GM13977 (cell line): ENCODE measurements around the gene A3GALT2.

Experiments
- DNase-seq: peaks from one replicate; pipeline ENCODE4 v3.0.0; 2012; ENCODE audit warnings: low spot score
- CTCF ChIP-seq: IDR thresholded peaks from 2 replicates; pipeline ENCODE4 v1.5.1; 2012; ENCODE audit warnings: mild to moderate bottlenecking, control low read depth; ENCODE audit not compliant: insufficient read depth; ENCODE audit errors: extremely low read depth, missing control alignments
- in situ Hi-C: fragments of 300-500 bp; cut with MboI; formaldehyde crosslinking; loops from one replicate; pipeline ENCODE4 v1.12.0; 2022; ENCODE audit warnings: low sequenced_read_pairs, low pct_unique_long_range_greater_than_20kb, mixed read lengths, inconsistent platforms; ENCODE audit not compliant: unreplicated experiment

A3GALT2 gene

GRCh38 chr1:33271666-33272505, 49.0 kb downstream of the A3GALT2 start:
- DNase-seq: no peak
- TF ChIP-seq CTCF: no peak
- in situ Hi-C loops: no loop called here

GRCh38 chr1:33270808-33271465, 50.0 kb downstream of the A3GALT2 start:
- DNase-seq: no peak
- no peak for TF ChIP-seq CTCF
- in situ Hi-C loops: no loop called here

- no peak for DNase-seq
Observed at GRCh38 chr1:33270379-33270778, 50.5 kb downstream of the A3GALT2 start.

GRCh38 chr1:33269621-33270020, 51.3 kb downstream of the A3GALT2 start:
- TF ChIP-seq CTCF: no peak
- in situ Hi-C loops: no loop called here
- no peak for DNase-seq

More at GRCh38 chr1:33270379-33270778, 50.5 kb downstream of the A3GALT2 start:
- no peak for TF ChIP-seq CTCF
- in situ Hi-C loops: no loop called here

GRCh38 chr1:33268927-33269610, 51.8 kb downstream of the A3GALT2 start:
- in situ Hi-C loops: no loop called here
- DNase-seq: no peak
- no peak for TF ChIP-seq CTCF

GRCh38 chr1:33268457-33268856, 52.4 kb downstream of the A3GALT2 start:
- in situ Hi-C loops: no loop called here
- no peak for TF ChIP-seq CTCF

More at GRCh38 chr1:33268457-33268856, 52.4 kb downstream of the A3GALT2 start:
- no peak for DNase-seq
